HG02973 (cell line): ENCODE data around the gene GFY.

Experiments used
- ATAC-seq: cut with Tn5 transposase; IDR thresholded peaks from one replicate; pipeline ENCODE4 v1.9.1; 2021; ENCODE audit warnings: moderate library complexity; ENCODE audit not compliant: unreplicated experiment

The GFY gene

DNA sequence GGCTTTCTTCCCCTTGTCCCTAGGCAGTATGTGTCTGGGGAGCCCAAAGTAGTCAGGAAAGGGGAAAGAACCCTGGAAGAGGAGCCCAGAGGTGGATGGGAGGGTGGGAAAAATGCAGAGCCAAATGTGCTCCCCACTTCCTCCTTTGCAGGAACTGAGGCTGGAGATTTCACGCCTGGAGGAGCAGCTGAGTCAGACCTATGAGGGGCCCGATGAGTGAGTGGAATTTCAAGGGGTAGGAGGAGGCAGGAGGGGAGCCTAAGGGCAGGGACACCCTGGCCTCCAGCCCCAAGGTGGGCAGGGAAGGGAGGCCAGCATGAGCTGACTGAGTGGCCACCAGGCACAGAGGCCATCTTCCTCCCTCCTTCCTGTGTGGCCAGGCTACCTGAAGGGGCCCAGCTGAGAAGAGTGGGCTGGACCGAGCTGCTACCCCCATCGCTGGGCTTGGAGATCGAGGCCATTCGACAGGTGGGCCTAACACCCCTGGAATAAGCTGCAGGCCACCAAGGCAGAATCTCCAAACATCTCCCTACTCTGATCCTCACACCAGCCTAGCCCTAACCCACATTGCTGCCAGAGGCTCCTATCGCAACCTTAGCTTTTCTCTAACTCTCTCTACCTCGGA lies 16.3 kb upstream of the GFY start:
- ATAC-seq, result no peak

DNA sequence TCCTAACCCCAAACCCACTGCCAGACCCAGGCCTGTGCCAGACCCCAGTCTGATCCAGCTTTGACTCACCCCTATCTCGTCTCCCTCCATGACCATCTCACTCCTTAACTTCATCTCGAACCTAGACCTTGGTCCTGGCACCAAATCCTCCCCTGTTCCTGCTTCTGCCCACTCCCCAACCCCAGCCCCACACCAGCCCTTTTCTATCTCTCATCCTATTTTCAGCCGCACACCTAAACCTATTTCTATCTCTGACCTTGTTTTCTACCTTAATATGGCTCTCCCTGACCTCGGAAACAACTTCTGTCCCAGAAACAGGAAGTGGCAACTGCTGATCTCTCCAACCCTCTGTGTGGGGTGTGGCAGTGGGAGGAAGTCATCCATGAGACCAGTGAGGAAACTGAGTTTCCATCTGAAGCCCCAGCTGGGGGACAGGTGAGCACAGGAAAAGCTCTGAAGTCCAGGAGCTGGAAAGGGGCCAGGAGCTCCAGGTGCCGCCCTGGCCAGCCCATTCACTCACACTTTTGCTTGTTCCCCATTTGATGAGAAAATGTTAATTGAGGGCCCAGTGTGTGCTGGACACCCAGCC lies 15.7 kb upstream of the GFY start:
- no peak for ATAC-seq

DNA sequence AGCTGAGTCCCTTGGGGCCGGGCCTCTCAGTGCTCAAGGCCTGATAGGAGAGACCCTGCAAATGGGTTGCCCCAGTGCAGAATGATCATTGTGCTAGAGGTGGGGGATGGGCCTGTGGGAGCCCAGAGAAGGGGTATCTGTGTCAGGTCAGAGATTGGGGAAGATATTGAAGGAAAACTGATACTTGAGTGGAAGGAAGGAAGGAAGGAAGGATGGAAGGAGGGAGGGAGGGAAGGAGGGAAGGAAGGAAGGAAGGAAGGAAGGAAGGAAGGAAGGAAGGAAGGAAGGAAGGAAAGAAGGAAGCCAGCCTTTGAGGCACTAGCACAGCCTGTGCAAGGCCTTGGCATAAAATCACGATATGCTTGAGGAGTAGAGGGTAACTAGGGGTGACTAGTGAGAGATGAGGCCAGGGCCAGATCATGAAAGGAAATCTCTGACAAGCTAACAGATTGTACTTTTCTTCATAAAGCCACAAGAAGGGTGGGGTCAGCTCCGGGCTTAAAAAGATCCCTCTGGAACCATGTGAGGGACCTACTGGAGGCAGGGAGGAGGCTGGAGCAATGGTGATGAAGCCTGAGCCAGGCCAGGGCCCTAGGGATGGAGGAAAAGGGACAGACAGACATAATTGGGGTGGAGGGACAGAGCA lies 13.4 kb upstream of the GFY start:
- no peak for ATAC-seq

DNA sequence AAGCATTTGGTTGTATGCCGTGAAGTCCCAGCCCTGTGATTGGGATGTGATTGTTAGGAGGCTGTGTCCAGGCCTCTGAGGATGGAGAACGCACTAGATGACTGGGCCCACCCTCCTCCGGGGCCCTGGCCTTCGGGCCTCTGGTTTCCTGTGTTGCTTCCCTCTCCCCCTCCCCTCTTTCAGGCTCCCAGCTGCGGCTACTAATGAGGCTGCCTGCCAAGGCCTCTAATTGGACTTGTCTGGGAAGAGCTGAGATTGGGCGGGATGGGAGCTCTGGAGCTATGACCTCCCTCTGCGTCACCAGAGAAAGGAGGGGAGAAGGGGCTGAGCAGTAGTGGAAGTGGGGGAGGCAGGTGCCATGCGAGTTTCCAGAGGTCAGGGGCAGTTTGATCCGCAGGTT lies 11.8 kb upstream of the GFY start:
- ATAC-seq, result no peak

DNA sequence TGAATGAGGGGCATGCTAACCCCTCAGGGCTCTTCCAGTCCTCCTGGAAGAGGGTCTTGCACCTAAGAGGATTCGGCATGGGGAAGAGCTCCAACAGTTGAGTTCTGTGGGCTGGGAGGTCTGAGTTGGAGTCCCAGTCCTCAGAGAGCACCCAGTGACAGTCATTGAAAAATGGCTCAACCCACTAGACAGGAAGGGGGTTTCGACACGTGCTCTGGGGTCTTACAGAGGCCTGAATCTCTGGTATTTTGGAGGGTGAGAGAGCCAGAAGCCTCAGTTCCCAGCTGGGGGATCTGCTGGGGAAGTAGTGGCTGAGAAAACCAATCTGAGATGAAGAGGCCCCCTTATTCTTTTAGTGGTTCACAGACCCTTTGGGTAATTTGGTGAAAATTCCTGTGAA lies 10.9 kb upstream of the GFY start:
- no peak for ATAC-seq

DNA sequence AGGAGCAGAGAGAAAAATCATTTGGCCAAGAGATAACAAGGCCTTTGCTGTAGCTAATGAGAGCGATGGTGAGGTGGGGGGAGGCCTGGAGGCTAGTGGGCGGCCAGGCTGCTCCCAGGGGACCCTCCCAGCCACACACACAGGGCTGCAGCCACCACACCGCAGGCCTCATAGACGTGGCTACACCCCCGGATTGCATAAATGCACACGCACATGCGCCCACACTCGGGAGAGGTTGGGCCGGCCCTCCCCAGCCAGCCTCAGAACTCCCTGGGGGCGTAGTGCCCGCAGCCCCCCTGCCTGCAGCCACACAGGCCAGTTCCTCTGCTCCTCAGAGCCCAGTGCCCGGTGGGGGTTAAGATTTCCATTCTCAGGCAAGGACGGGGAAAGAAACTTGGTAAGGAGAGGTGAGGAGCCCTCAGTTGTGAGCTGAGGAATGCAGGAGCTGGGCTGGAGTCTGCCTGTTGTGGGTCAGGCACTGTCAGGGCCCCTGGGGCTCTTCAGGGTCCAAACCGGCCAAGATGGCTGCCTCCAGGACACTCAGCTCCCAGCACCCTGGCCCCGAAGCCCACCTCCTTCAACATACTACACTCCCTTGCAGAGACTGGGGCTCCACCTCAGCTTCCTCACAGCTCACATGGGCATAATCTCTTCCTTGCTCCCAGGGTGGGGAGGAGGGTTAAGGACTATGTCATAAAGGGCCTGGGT lies 9.9 kb upstream of the GFY start:
- peak; percentile 54 for ATAC-seq

DNA sequence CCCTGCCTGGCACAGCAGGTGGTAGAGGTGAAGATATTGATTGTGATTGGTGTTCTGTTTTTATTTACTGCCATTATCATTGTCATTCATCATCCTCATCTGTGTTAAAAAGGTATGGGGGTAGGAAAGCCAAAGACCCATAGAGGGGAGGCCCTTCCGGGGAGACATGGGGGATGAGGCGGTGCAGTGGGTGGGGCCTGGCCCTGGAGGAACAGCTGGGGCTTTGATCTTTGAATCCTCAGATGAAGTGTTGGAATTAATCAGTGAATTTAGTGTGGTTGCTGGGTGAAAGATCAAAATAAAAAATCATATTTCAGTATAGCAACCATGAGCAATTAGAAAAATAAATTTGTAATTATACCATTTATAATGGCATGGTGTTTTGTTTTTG lies 9.4 kb upstream of the GFY start:
- no peak for ATAC-seq

DNA sequence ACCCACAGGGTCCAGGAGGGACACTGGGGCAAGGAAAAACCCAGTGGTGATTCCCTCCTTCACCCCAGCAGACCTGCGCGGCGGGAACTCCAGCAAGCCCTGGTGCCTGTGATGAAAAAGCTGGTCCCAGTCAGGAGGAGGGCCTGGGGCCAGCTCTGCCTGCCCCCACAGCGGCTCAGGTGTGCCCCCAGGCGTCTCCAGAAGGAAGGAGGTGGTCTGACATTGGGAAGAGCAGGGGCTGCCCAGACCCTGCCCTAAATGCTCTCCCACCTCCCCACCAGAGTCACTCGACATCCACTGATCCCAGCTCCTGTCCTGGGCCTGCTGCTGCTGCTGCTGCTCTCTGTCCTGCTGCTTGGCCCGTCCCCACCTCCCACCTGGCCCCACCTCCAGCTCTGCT lies 8.1 kb upstream of the GFY start:
- ATAC-seq, result no peak

DNA sequence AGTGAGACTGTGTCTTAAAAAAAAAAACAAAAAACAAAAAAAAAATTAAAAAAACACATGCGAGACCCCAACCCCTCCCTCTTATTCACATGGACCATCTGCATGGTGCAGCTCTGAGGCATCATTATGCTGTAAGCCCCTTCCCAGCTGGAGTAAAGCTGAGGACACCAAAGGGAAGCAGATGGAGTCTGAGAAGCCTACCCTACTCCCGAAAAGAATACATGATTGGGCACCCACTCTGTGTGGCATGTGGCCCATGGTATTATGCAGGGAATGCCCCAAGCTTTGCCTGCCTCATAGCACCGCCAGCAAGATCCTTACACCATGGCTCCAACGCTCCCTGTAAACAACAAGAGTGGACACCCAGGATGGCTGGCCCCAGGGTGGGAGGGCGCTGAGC lies 6.7 kb upstream of the GFY start:
- no peak for ATAC-seq

DNA sequence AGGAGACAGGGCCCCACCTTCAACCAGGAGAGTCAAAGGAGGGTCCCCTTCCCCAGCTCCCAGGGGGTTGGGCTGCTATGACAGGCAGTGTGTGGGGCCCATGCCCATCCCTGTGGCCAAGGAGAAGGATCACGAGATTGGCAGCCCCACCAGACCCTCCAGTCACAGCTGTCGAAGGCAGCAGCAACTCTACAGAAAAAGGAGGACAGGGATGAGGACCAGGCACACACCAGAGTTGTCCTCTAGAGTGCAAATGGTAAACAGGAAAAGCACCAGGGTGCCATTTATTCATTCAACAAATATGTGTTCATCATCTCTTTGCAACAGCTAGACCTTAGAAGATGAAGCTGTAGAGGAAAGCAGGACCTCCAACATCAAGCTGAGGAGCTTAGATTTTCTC lies 6.0 kb upstream of the GFY start:
- ATAC-seq, result no peak

DNA sequence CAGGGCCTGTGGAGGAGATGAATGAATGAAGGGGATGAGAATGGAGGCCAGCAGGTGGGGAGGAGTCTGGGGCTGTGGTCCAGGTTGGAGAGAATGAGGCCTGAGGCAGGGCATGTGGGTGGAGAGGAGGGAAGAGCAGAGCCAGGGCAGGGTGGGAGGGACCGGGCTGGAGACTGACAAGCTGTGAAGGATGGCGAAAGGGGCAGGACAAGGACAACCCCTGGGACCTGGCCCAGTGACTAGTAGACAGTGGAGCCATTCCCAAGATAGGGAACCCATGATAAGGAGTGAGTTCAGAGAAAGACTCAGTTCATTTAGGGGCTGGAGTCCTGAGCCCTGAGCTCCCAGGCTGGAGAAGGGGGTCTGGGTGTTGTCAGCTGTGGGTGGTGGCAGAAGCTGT lies 5.0 kb upstream of the GFY start:
- no peak for ATAC-seq

DNA sequence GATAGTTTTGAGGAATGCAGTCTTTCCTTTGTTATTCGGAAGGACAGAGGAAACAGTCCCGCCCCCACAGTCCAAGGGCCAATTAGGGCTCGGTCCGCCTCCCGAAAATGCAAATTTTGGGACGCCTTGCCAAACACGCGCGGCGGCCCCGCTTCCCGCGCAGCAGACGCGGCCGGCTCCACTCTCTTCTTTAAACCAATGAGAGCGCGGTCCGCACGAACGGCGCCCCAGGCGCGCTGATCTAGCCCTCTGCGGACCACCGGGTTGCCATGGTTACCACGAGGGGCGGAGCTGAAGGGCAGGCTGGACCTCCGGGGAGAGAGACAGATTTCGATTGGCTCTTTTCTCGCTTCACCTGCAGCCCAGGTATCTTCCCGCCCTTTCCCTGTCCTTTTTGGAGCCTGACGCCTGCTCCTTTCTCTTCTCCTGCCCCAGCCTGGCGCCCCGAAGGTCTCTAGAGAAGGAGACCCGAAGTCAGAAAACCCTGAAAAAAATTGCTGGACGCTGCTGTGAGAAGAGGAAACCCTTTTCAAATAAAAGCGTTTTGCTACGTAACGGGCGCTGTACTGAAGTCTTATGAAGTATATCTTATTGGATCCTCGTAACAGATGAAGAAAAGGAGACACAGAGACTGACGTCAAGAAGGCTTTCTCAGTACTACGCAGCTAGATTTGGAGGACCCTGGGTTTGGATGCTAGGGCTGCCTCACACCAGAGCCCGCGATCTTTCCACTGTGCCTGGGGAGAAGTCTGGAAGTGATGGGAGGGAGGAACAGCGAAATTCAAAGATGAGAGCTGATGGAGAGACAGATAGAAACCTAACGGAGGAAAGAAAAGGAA lies 3.9 kb upstream of the GFY start:
- no peak for ATAC-seq

DNA sequence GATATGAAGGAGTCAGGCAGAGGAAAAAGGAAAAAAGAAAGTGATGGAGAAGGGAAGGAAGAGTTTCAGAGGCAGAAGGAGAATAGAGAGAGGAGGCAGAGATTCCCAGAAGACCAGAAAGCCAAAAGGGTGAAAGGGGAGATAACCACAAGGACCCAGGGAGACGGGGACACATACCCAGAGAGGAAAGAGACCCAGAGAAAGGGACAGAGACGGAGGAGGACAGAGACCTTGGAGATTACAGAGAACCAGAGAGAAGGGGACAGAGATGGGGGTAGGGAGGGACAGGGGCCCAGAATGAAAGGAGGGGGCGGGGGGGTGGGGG lies 3.3 kb upstream of the GFY start:
- no peak for ATAC-seq

DNA sequence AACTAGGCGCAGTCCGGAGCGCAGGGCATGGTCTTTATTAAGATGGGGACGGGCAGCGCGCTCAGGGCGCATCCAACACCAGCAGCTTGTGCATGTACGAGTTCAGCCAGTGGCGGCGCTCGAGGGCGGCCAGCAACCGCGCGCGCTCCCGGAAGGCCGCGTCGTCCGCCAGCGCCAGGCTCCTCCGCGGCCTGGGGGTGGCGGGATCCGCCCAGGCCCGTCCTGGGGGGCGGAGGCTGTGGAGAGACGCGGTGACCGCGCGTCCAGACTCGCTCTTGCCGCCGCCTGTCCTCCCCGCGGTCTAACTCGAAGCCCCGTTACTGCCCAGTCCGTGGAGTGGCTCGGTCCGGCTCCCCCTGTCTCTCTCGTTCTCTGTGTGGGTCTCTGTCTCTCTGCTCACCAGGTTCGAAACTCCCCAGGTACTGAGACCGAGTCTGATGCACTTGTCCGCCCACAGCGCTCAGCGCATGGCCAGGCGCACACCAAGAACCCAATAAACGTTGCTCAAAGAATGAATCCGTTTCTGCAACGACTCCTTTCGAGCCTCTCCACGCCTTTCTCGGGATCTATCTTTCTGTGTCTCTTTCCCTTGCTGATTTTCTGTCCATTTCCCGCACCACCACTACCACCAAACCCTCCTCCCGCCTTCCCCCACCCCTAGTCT lies 2.6 kb upstream of the GFY start:
- ATAC-seq, result no peak

DNA sequence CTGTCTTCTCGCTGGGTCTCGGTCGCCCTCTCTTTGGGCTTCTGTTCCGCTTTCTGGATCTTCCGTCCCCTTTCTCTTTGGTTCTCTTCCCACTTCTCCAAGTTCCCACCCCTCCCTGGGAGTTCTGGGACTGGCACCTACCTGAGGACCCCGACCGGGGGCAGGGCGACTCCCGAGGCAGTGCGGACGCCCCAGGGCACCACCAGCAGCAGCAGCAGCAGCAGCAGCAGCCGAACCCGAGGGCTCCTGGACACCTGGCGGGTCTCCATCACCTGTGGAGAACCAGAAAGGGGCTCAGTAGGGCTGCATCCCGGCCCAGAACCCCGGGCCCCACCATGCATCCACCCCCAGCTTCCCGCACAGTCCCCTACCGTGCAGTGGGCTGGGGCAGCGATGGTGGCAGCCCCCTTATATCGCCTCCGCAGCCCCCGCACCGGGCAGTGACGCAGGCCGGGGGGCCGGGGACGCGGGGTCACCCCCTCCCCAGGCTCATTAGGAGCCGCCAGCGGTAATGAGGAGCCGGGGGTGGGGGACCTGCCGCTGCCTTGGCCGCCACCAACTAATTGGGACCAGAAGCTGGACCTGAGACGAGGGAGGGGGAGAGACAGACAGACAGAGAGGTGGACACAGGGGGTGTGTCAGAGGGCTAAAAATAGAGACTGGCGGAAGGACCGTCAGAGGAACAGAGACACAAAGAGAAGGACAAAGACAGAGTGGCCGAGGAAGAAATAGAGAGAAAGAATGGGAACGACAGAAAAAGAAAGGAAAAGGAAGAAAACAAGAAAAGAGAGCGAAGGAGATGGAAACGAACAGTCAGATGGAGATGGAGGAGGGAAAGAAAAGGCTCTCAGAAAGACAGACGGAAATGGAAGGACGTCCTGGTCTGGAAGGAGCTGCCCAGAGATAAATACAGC lies 1.9 kb upstream of the GFY start, which contains the start of gene PTH2:
TSS of gene PTH2 (minus strand) at position 371 of the 914 bp plus-strand sequence. CDS start at position 269, 102 bp downstream.
- no peak for ATAC-seq

DNA sequence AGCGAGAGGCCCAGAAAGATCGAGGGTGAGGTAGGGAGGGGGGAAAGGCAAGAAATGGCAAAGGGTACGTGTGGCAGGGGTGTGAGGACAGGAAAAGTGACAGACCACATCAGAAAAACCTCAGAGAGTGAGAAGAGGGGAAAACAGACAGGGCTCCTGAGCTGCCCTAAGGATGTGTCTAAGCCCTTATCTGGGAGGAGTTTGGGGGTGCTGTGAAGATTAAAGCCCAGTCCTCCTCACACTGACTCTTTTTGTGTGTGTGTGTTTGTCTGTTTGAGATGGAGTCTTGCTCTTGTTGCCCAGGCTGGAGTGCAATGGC lies 1.2 kb upstream of the GFY start:
- ATAC-seq, result no peak

DNA sequence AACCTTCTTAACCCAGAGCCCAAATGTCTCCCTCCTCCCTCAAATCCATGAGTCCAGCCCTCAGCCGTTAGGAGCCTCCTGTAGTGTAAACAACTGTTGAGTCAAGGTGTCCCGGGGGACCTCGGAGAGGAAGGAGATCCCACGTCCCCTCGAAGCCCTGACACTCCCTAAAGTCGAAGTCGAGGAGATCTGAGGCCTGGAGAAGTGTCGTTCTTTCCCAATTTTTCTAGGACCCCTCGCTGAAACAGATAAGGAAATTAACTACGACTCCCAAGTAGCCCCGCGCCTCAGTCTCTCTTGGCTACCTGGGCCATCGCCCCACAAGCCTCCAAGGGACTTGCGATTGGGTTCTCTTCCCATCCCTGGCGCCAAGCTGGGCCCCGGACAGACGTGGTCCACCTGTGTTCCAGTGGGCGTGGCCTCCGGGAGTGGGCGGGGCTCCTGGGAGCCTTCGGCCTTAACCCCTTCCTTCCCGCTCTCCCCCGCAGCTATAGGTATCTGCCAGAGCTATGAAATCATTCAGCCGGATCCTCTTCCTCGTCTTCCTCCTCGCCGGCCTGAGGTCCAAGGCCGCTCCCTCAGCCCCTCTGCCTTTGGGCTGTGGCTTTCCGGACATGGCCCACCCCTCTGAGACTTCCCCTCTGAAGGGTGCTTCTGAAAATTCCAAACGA lies 869 bp downstream of the GFY start:
- no peak for ATAC-seq

DNA sequence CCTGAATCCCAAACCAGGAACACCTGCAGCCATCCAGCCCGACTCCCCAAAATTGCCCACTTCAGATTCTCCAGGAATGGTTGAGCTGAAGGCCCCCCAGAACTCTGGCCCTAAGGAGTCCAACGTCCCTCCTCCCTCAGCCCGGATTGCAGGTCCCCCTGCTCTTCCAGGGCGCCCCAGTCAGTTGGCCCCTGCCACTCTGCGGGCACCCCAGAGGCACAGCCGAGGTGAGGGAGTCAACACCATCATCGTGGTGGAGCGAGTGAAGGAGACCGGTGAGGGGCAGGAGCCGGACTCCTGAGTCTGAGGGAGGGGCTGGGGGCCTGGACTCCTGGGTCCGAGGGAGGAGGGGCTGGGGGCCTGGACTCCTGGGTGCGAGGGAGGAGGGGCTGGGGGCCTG lies 2.2 kb downstream of the GFY start:
- ATAC-seq, result no peak

DNA sequence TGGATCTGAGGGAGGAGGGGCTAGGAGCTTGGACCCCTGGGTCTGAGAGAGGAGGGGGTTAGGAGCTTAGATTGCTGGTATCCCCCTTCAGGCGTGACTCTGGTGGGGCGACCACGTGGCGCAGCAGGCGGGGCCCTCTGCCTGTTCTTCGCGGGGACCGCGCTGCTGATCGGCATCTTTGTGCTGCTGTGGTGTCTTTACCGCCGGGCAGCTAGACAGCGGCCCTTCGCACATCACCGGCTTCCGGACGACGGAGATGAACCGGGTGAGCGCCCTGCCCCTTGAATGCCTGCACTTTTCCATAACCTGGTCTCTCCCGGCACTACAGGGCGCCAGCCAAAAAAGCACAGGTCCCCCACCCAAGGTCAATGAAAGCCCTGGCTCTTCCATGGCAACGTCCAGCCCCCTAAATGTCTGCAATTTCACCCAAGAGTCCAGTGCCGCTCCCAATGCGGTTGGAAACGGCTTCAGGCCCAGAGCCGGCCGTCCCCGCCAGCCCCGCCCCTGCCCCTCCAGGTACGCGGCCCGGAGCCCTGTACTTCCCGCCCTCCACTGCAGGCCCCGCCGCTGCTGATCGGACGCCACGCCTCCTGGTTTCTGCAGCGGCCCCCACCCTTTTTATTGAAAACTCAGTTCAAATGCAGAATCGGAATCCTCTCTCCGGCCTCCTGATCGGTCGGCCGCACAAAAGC lies 2.8 kb downstream of the GFY start:
- no peak for ATAC-seq
